ENCODE data around the gene ANKRD24. TPM values are rescaled to one million over a fixed set of nuclear protein-coding genes. Genes with fewer than 3 reads are reported as not detected.

The ANKRD24 gene
- total and polyA plus RNA-seq, 2 donors (not counting 3 experiments of a cell fraction or from before 2014, with no cell fraction given) = 0.07 to 0.27 TPM

GRCh38 chr19:4185413-4186086 is 3.1 kb downstream of the ANKRD24 start:
- TF ChIP-seq GATA2 (IDR thresholded peaks at IDR 0.05; ENCODE audit: insufficient read depth, insufficient read length, low read depth, low read length) = no peak
- H4K20me1 ChIP-seq (replicated peaks; ENCODE audit: control insufficient read depth, extremely low read depth, insufficient read depth, low read length) = no peaks in the 10 kb centered on the region
- H3K27me3 ChIP-seq (ENCODE audit: control insufficient read depth in 2 of 2, insufficient read depth in 2 of 2, low read length in 2 of 2) = no peaks in the 10 kb centered on the region
- dilution Hi-C loops (cut with MboI; ENCODE audit: extremely low pct_ligation_motif_present, low sequenced_read_pairs) = no loop called here
- peaks cover 0 to under 1% of the 10 kb centered on the region in 2 experiments for H3K36me3 ChIP-seq (ENCODE audit: control insufficient read depth in 2 of 2, extremely low read depth in 1 of 2, insufficient read depth in 2 of 2, low read length in 2 of 2)
- no peak overlapping the region for H2AFZ ChIP-seq (ENCODE audit: low read depth, low read length)
- H3K27ac ChIP-seq (ENCODE audit: insufficient read depth, low read depth, low read length) = no peak overlapping the region
- H3K79me2 ChIP-seq (ENCODE audit: control insufficient read depth, insufficient read depth, low read length) = peaks cover 2% of the 10 kb centered on the region
- no peaks in the 10 kb centered on the region for H3K9me3 ChIP-seq (replicated peaks; ENCODE audit: control insufficient read depth, insufficient read depth, low read length)
- H3K4me1 ChIP-seq (ENCODE audit: control insufficient read depth, extremely low read depth, insufficient read depth, low read length) = peaks cover 3% of the 10 kb centered on the region
- ChIA-PET CTCF (interaction anchor here (2.6 kb wide), 1 partner anchor 45 kb away, joined by 21 read pairs; no protein-coding TSS in a partner anchor), POLR2A (no interaction called here)
- DNase-seq (ENCODE audit: low read depth, low spot score) (no peak), FAIRE-seq (no peak)
- H3K9ac ChIP-seq (replicated peaks; ENCODE audit: extremely low read depth, insufficient read depth, low read length) = no peak overlapping the region
- H3K4me3 ChIP-seq (replicated peaks in 1 of 3; ENCODE audit: insufficient read depth in 1 of 3, low read depth in 1 of 3, low read length in 3 of 3) = no peak overlapping the region
- H3K4me2 ChIP-seq (ENCODE audit: insufficient read depth, low read length) = no peak overlapping the region
- H3K9me1 ChIP-seq (replicated peaks; ENCODE audit: control insufficient read depth, extremely low read depth, insufficient read depth, low read length) = no peaks in the 10 kb centered on the region
- no TSS peak for BruUV-seq (replicated peaks)
- intact Hi-C loops (cut with micrococcal nuclease) = loop anchor here (5.0 kb wide), 2 partner anchors 198 to 512 kb away; partner anchors contain the start of gene EEF2

DNA sequence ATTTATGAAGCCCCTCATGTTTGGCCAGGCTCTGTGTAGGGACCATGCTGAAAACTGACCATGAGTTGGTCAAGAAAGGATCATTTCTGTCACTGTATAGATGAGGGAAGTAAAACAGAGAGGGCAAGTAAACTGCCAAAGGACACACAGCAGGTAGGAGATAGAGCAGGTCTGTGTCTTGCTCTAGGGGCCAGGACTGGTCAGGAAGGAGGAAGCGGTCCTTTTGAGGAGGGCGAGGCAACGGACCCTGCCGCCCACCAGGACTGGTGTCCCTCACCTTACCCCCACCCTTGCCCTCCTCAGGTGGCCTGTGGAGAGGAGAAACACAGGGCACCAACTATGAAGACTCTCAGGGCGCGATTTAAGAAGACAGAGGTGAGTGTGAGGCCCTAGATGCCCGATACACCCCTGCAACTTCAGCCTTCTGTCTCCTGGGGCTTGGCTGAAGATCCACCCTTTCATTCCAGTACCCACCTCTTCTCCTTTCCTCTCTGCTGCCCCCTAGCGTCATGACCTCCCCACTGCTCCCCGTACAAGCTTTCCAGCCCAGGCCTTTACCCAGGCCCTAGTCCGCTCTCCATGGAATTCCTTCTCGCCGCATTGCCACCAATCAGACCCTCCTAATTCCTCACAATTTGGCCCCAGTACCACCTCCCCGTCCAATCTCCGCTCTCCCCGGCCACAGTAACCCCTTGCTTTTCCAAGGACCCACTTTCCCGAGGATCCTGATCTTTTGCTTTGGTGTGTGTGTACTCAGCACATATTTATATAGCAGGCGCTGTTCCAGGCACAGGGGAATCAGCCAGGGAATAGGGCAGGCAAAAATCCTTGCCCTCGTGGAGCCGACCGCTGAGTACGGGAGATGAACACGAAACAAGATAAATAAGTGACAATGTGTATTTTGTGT is 3.9 kb downstream of the ANKRD24 start:
- Histone ChIP-seq H3K79me2 (ENCODE audit: control insufficient read depth, insufficient read depth, low read length) (no peaks in the 10 kb centered on the region), H2AFZ (ENCODE audit: low read depth, low read length) (peak overlapping the region; percentile 34), H3K4me1 (ENCODE audit: control insufficient read depth, extremely low read depth, insufficient read depth, low read length) (peaks cover 3% of the 10 kb centered on the region), H3K4me2 (ENCODE audit: insufficient read depth, low read length) (no peak overlapping the region), H4K20me1 (replicated peaks; ENCODE audit: control insufficient read depth, extremely low read depth, insufficient read depth, low read length) (no peaks in the 10 kb centered on the region), H3K9me3 (replicated peaks; ENCODE audit: control insufficient read depth, insufficient read depth, low read length) (no peaks in the 10 kb centered on the region), H3K9me1 (replicated peaks; ENCODE audit: control insufficient read depth, extremely low read depth, insufficient read depth, low read length) (no peaks in the 10 kb centered on the region), H3K4me3 (replicated peaks in 1 of 3; ENCODE audit: insufficient read depth in 1 of 3, low read depth in 1 of 3, low read length in 3 of 3) (no peak overlapping the region), H3K27me3 (ENCODE audit: control insufficient read depth in 2 of 2, insufficient read depth in 2 of 2, low read length in 2 of 2) (no peaks in the 10 kb centered on the region), H3K36me3 (ENCODE audit: control insufficient read depth in 2 of 2, extremely low read depth in 1 of 2, insufficient read depth in 2 of 2, low read length in 2 of 2) (no peaks in the 10 kb centered on the region), H3K9ac (replicated peaks; ENCODE audit: extremely low read depth, insufficient read depth, low read length) (no peak overlapping the region), H3K27ac (ENCODE audit: insufficient read depth, low read depth, low read length) (no peak overlapping the region)
- TF ChIP-seq CTCF (IDR thresholded peaks at IDR 0.05; ENCODE audit: extremely low read depth in 1 of 2, insufficient read depth in 1 of 2, low read depth in 1 of 2, low read length in 2 of 2) (peak; percentile 79 to 89), JUN (IDR thresholded peaks at IDR 0.05; ENCODE audit: borderline replicate concordance, insufficient read depth, insufficient read length, low read depth) (no peak)
- intact Hi-C loops (cut with micrococcal nuclease) (loop anchor here (5.0 kb wide), 2 partner anchors 199 to 511 kb away; partner anchors contain the start of gene EEF2), dilution Hi-C loops (cut with MboI; ENCODE audit: extremely low pct_ligation_motif_present, low sequenced_read_pairs) (no loop called here)
- FAIRE-seq = peak; percentile 79
- POLR2A ChIA-PET = no interaction called here
- BruUV-seq (replicated peaks) = no TSS peak
- CTCF ChIA-PET = interaction anchor here (0.6 to 2.6 kb wide), 10 partner anchors 10 to 198 kb away, joined by 3 to 21 read pairs (median 3); no protein-coding TSS in a partner anchor
- peak; percentile 61 for DNase-seq (ENCODE audit: low read depth, low spot score)
